Coronary artery (tissue), 2 donors: Measurements from ENCODE around the gene ZMPSTE24.

ENCODE experiments used
- DNase-seq: peaks from one replicate; pipeline ENCODE4 v3.0.0-alpha.2; 2017; ENCODE audit warnings: low spot score
- H3K27ac ChIP-seq, 2 donors: fragments of 200-600 bp; sonication (generic); one replicate each; pipeline ENCODE4 v1.5.1; 2016 to 2019
- H3K4me3 ChIP-seq: fragments of 200-600 bp; sonication (generic); 2 replicates; pipeline ENCODE4 v1.5.1; 2016; ENCODE audit warnings: mild to moderate bottlenecking, moderate library complexity
- CTCF ChIP-seq: fragments of 200-600 bp; sonication (generic); IDR thresholded peaks from one replicate; pipeline ENCODE4 v1.5.1; 2019; ENCODE audit warnings: antibody characterized with exemption

Gene ZMPSTE24

GRCh38 chr1:40299366-40300248 lies 41.6 kb downstream of the ZMPSTE24 start:
- DNase-seq = no peak
- TF ChIP-seq CTCF = no peak
- no peak overlapping the region for H3K27ac ChIP-seq
- no peak overlapping the region for H3K4me3 ChIP-seq

- Histone ChIP-seq H3K4me3 (no peak overlapping the region), H3K27ac (no peak overlapping the region)
- DNase-seq = no peak
- no peak for TF ChIP-seq CTCF
Observed at GRCh38 chr1:40300249-40300567, 42.2 kb downstream of the ZMPSTE24 start.

- Histone ChIP-seq H3K4me3 (no peak overlapping the region), H3K27ac (no peak overlapping the region)
- DNase-seq = no peak
- no peak for TF ChIP-seq CTCF
Observed at GRCh38 chr1:40300651-40301050, 42.6 kb downstream of the ZMPSTE24 start.

GRCh38 chr1:40301066-40301465 lies 43.0 kb downstream of the ZMPSTE24 start:
- H3K27ac ChIP-seq = no peak overlapping the region
- no peak overlapping the region for H3K4me3 ChIP-seq
- no peak for DNase-seq
- no peak for TF ChIP-seq CTCF

- H3K27ac ChIP-seq = no peak overlapping the region
- DNase-seq = no peak
- TF ChIP-seq CTCF = no peak
- H3K4me3 ChIP-seq = no peak overlapping the region
Observed at GRCh38 chr1:40301541-40302299, 43.7 kb downstream of the ZMPSTE24 start.

GRCh38 chr1:40302475-40302874 lies 44.4 kb downstream of the ZMPSTE24 start:
- no peak for TF ChIP-seq CTCF
- DNase-seq = no peak
- no peak overlapping the region for H3K27ac ChIP-seq

More at GRCh38 chr1:40302475-40302874, 44.4 kb downstream of the ZMPSTE24 start:
- no peak overlapping the region for H3K4me3 ChIP-seq
